Activated CD4-positive, alpha-beta memory T cell treated with anti-CD3 and anti-CD28 coated beads, Interleukin-2, amount 10 ng/mL, durations not matched to agents 7 days and 5 days (primary cell): Measurements from ENCODE around the gene FAM124B. TPM values are rescaled to one million over a fixed set of nuclear protein-coding genes. Genes with fewer than 3 reads are reported as not detected.

ENCODE experiments used
- CTCF ChIA-PET: fragments of 350-600 bp; sonication (Branson Sonifier 250); formaldehyde crosslinking; loops from one replicate; lab custom pipeline; 2021; ENCODE audit warnings: antibody characterized with exemption, inconsistent platforms; lab: Charles Lee
- POLR2A ChIA-PET: fragments of 350-600 bp; sonication (Branson Sonifier 250); formaldehyde crosslinking; loops from one replicate; lab custom pipeline; 2021; ENCODE audit warnings: antibody characterized with exemption; lab: Charles Lee
- DNase-seq: peaks from one replicate; pipeline ENCODE4 v3.0.0-alpha.2; 2020
- H3K27ac Mint-ChIP-seq: one replicate; pipeline ENCODE4 v1.8.0; 2021; ENCODE audit warnings: mild to moderate bottlenecking, mixed read lengths
- H3K27me3 Mint-ChIP-seq: one replicate; pipeline ENCODE4 v1.8.0; 2021; ENCODE audit warnings: mixed read lengths
- H3K36me3 Mint-ChIP-seq: one replicate; pipeline ENCODE4 v1.8.0; 2021; ENCODE audit warnings: low read depth, mixed read lengths
- H3K4me1 Mint-ChIP-seq: one replicate; pipeline ENCODE4 v1.8.0; 2021; ENCODE audit warnings: mixed read lengths
- H3K4me3 Mint-ChIP-seq: one replicate; pipeline ENCODE4 v1.8.0; 2021; ENCODE audit warnings: mild to moderate bottlenecking, mixed read lengths
- H3K9me3 Mint-ChIP-seq: one replicate; pipeline ENCODE4 v1.8.0; 2021; ENCODE audit warnings: mixed read lengths
- total RNA-seq, 2 experiments: library from RNA; stranded (reverse); gene quantifications; one replicate each; pipeline ENCODE4 v1.2.3, GENCODE V29; 2021

Gene FAM124B
- total RNA-seq, 2 experiments from 2014 or later: 1.2 to 2.1 TPM

DNA sequence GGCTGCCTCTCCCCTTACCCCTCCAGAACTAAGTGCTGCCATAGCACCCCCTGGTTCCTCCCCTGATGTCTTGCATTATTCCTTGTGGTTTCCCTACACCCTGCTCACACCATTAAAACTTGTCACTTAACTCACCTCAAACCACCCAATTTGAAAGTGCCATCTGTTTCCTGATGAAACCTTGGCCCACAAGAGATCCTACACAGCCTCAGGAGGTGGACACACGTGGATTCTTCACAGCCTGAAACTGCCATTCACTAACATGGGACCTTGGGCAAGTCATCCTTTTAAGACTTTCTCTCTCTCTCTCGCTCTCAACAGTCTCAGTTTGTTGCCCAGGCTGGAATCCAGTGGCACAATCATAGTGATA is 27.5 kb upstream of the FAM124B start:
- CTCF ChIA-PET: no interaction called here

DNA sequence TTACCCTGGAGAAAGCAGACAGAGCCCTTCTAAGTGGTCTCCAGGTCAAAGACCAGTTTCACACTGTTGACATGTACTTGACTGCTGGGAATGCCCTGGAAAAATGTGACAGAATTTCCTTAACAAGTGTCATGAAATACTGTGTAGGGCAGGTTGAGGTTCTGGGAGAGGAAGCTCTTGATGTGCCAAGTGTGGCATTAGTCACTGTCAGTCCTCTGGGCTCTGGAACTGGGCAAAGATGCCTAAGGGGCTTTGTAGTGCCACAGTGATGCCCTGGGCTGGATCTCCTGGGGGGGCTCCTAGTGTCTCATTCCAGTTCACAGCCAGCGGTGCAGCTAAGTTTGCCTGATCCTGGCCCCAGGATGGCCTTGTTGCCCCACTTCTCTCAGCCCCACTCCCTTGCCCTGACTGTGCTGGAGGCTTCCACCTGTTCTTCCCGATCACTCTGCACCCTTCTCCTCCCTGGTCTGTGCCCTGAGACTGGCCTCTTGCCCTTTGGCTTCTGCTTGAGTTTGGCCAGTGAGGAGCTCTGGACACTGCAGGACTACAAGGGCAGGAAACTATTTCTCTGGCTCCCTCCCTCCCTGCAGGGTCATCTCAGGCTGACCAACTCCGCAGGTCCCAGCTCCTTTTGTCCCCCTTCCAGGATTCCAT is 27.0 kb upstream of the FAM124B start:
- Mint-ChIP-seq H3K36me3 (no peaks in the 10 kb centered on the region), H3K4me1 (peaks cover 5% of the 10 kb centered on the region), H3K4me3 (no peak overlapping the region), H3K27ac (no peak overlapping the region), H3K27me3 (peaks cover 7% of the 10 kb centered on the region), H3K9me3 (no peaks in the 10 kb centered on the region)
- ChIA-PET CTCF (no interaction called here), POLR2A (no interaction called here)
- no peak for DNase-seq

More for the DNA sequence above, 27.5 kb upstream of the FAM124B start:
- H3K27me3 Mint-ChIP-seq: peaks cover 4% of the 10 kb centered on the region
- POLR2A ChIA-PET: no interaction called here
- peaks cover 5% of the 10 kb centered on the region for H3K4me1 Mint-ChIP-seq
- H3K27ac Mint-ChIP-seq: no peak overlapping the region
- no peak for DNase-seq
- no peaks in the 10 kb centered on the region for H3K36me3 Mint-ChIP-seq
- H3K4me3 Mint-ChIP-seq: no peak overlapping the region
- H3K9me3 Mint-ChIP-seq: no peaks in the 10 kb centered on the region

- Mint-ChIP-seq H3K27me3 (peaks cover 8% of the 10 kb centered on the region), H3K27ac (no peak overlapping the region), H3K9me3 (no peaks in the 10 kb centered on the region), H3K4me1 (peaks cover 4% of the 10 kb centered on the region), H3K36me3 (no peaks in the 10 kb centered on the region), H3K4me3 (no peak overlapping the region)
- no peak for DNase-seq
- ChIA-PET POLR2A (no interaction called here), CTCF (no interaction called here)
These were observed 25.6 kb upstream of the FAM124B start for GRCh38 chr2:224427471-224427870.

DNA sequence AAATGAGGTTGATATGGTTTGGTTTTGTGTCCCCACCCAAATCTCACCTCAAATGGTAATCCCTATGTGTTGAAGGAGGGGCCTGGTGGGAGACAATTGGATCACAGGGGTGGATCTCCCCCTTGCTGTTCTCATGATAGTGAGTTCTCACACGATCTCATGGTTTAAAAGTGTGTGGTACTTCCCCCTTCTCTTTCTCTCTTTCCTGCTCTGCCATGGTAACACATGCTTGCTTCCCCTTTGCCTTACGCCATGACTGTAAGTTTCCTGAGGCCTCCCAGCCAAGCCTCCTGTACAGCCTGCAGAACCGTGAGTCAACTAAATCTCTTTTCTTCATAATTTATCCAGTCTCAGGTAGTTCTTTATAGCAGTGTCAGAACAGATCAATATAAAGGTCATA is 24.7 kb upstream of the FAM124B start:
- Mint-ChIP-seq H3K27me3 (peaks cover 9% of the 10 kb centered on the region), H3K9me3 (no peaks in the 10 kb centered on the region), H3K27ac (no peak overlapping the region), H3K4me3 (no peak overlapping the region), H3K36me3 (no peaks in the 10 kb centered on the region), H3K4me1 (no peaks in the 10 kb centered on the region)
- CTCF ChIA-PET: no interaction called here
- POLR2A ChIA-PET: no interaction called here
- no peak for DNase-seq

GRCh38 chr2:224421065-224421464 is 19.2 kb upstream of the FAM124B start:
- H3K4me1 Mint-ChIP-seq: no peaks in the 10 kb centered on the region
- no peaks in the 10 kb centered on the region for H3K9me3 Mint-ChIP-seq
- DNase-seq: no peak
- POLR2A ChIA-PET: no interaction called here
- H3K27me3 Mint-ChIP-seq: peaks cover 13% of the 10 kb centered on the region
- CTCF ChIA-PET: no interaction called here
- no peak overlapping the region for H3K4me3 Mint-ChIP-seq
- H3K36me3 Mint-ChIP-seq: no peaks in the 10 kb centered on the region
- no peak overlapping the region for H3K27ac Mint-ChIP-seq

GRCh38 chr2:224417947-224418346 is 16.0 kb upstream of the FAM124B start:
- H3K4me1 Mint-ChIP-seq: no peaks in the 10 kb centered on the region
- H3K9me3 Mint-ChIP-seq: no peaks in the 10 kb centered on the region
- H3K36me3 Mint-ChIP-seq: no peaks in the 10 kb centered on the region
- CTCF ChIA-PET: interaction anchor here (1.1 kb wide), 1 partner anchor 32 kb away, joined by 6 read pairs; no protein-coding TSS in a partner anchor
- no peak overlapping the region for H3K27ac Mint-ChIP-seq
- POLR2A ChIA-PET: no interaction called here
- H3K4me3 Mint-ChIP-seq: no peak overlapping the region
- H3K27me3 Mint-ChIP-seq: peaks cover 5% of the 10 kb centered on the region
- DNase-seq: no peak

DNA sequence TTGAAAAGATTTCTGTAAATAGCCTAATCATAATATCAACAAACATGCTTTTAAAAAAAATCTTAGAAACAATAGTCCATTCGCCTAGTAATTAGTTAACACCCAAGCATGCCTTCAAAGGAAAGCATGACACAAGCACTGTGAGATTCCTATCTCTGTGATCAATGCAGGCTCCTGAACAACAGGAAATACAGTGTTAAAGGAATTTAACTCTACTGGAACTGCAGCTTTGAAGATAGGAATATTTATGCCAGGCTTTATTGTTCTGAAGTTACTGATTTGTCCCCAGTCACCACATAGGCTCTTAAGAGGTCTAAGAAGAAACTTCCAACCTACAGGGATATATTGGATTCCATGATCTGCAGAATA is 15.4 kb upstream of the FAM124B start:
- POLR2A ChIA-PET: no interaction called here
- no peak overlapping the region for H3K4me3 Mint-ChIP-seq
- no peak overlapping the region for H3K27ac Mint-ChIP-seq
- H3K36me3 Mint-ChIP-seq: no peaks in the 10 kb centered on the region
- CTCF ChIA-PET: interaction anchor here (1.1 kb wide), 1 partner anchor 32 kb away, joined by 6 read pairs; no protein-coding TSS in a partner anchor
- H3K4me1 Mint-ChIP-seq: peaks cover 3% of the 10 kb centered on the region
- H3K9me3 Mint-ChIP-seq: no peaks in the 10 kb centered on the region
- peaks cover 5% of the 10 kb centered on the region for H3K27me3 Mint-ChIP-seq
- no peak for DNase-seq

GRCh38 chr2:224416656-224417360 is 14.9 kb upstream of the FAM124B start:
- H3K36me3 Mint-ChIP-seq: no peaks in the 10 kb centered on the region
- CTCF ChIA-PET: interaction anchor here (1.1 kb wide), 1 partner anchor 33 kb away, joined by 6 read pairs; no protein-coding TSS in a partner anchor
- DNase-seq: no peak
- no peak overlapping the region for H3K27ac Mint-ChIP-seq
- peaks cover 3% of the 10 kb centered on the region for H3K4me1 Mint-ChIP-seq
- H3K9me3 Mint-ChIP-seq: no peaks in the 10 kb centered on the region
- H3K27me3 Mint-ChIP-seq: peaks cover 5% of the 10 kb centered on the region
- POLR2A ChIA-PET: no interaction called here
- H3K4me3 Mint-ChIP-seq: no peak overlapping the region

- ChIA-PET POLR2A (no interaction called here), CTCF (interaction anchor here (1.5 kb wide), 1 partner anchor 35 kb away, joined by 4 read pairs; no protein-coding TSS in a partner anchor)
- H3K27ac Mint-ChIP-seq: no peak overlapping the region
- peaks cover 3% of the 10 kb centered on the region for H3K4me1 Mint-ChIP-seq
- no peak for DNase-seq
- H3K4me3 Mint-ChIP-seq: no peak overlapping the region
- H3K36me3 Mint-ChIP-seq: no peaks in the 10 kb centered on the region
- H3K9me3 Mint-ChIP-seq: no peaks in the 10 kb centered on the region
- H3K27me3 Mint-ChIP-seq: peaks cover 3% of the 10 kb centered on the region
These were observed 11.5 kb upstream of the FAM124B start for GRCh38 chr2:224413381-224413780.

DNA sequence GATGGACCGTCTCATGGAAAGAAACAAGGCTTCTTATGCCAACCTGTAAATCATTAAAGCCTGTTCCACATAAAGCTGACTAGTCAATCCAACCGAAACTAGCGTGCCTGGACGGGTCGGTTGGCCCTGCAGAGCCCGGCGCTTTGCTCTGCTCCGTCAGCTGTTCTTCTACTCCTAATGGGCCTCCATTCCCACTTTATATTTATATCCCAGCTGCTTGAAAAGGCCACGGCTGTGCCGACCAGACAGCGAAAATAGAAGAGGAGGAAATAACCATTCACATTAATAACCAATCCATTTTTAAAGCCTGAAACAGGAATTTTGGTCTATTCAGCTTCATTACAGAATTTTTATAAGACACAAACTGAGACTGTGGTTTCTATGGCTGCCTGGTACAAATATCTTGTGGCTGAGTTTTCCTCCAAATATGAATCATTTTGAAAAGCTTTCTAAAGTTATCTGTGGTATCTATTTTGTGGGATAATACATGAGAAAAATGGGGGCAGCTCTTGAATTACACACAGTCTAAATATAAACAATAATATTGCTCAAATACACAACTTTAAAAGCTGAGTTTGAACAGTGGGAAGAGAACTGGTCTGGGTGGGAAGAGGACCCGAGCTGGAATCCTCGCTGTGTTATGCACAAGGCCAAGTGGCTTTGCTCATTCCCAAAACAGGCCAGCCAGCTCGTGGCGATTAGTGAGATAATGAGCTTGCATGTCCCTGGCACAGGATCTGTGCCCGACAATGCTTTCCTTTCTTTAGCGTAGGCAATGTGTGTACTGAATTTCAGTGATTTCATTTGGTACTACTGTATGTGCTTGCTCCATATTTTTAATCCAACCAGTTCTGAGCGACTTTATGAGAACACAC is 10.5 kb upstream of the FAM124B start:
- POLR2A ChIA-PET: interaction anchor here (1.1 kb wide), 1 partner anchor 12 kb away, joined by 3 read pairs; no protein-coding TSS in a partner anchor
- CTCF ChIA-PET: interaction anchor here (0.8 to 1.5 kb wide), 3 partner anchors 36 to 272 kb away, joined by 3 to 5 read pairs (median 4); no protein-coding TSS in a partner anchor
- Mint-ChIP-seq H3K36me3 (no peaks in the 10 kb centered on the region), H3K27me3 (peaks cover 3% of the 10 kb centered on the region), H3K4me1 (peaks cover 3% of the 10 kb centered on the region), H3K9me3 (no peaks in the 10 kb centered on the region), H3K27ac (no peak overlapping the region), H3K4me3 (no peak overlapping the region)
- no peak for DNase-seq

- Mint-ChIP-seq H3K4me1 (peaks cover 3% of the 10 kb centered on the region), H3K4me3 (no peak overlapping the region), H3K36me3 (no peaks in the 10 kb centered on the region), H3K9me3 (peaks cover 5% of the 10 kb centered on the region), H3K27ac (no peak overlapping the region), H3K27me3 (peaks cover 3% of the 10 kb centered on the region)
- ChIA-PET POLR2A (no interaction called here), CTCF (no interaction called here)
- no peak for DNase-seq
These were observed 9.1 kb upstream of the FAM124B start for GRCh38 chr2:224410946-224411561.

DNA sequence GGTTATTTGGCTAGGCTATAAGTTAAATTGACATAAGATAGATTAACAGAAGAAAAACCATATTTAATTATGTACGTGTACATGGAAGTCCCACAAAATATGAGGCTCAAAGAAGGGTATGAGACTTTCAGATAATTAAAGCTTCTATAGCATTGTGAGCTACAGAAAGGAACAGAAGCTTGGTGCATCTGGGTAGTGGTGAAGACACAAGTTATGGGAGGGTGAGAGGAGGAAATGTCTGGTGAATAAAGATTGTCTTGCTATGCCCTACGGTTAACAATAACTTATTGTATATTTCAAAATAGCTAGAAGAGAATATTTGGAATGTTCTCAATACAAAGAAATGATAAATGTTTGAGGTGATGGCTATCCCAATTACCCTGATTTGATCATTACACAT is 6.8 kb upstream of the FAM124B start:
- CTCF ChIA-PET: interaction anchor here (0.9 kb wide), 1 partner anchor 40 kb away, joined by 3 read pairs; no protein-coding TSS in a partner anchor
- H3K4me1 Mint-ChIP-seq: peaks cover 3% of the 10 kb centered on the region
- H3K27me3 Mint-ChIP-seq: peaks cover 3% of the 10 kb centered on the region
- H3K27ac Mint-ChIP-seq: no peak overlapping the region
- POLR2A ChIA-PET: no interaction called here
- H3K36me3 Mint-ChIP-seq: no peaks in the 10 kb centered on the region
- DNase-seq: no peak
- peaks cover 5% of the 10 kb centered on the region for H3K9me3 Mint-ChIP-seq
- H3K4me3 Mint-ChIP-seq: no peak overlapping the region
